ENCODE data around the gene HS3ST4.

GRCh38 chr16:25828510-25828909, 136.8 kb downstream of the HS3ST4 start:
- TF ChIP-seq CTCF (optimal IDR thresholded peaks at IDR 0.05 in 1 of 3, IDR thresholded peaks at IDR 0.05 in 1 of 3, conservative IDR thresholded peaks at IDR 0.05 in 1 of 3; ENCODE audit: extremely low read depth in 1 of 3, insufficient read depth in 2 of 3, low read length in 3 of 3): no peak
- no peak for TF ChIP-seq EZH2 (IDR thresholded peaks at IDR 0.05; ENCODE audit: low read length)
